ENCODE measurements around the gene UHRF2. TPM values are rescaled to one million over a fixed set of nuclear protein-coding genes. Genes with fewer than 3 reads are reported as not detected.

UHRF2 gene
- total RNA-seq, 2 donors from 2014 or later, result 98.7 to 99.6 TPM

DNA sequence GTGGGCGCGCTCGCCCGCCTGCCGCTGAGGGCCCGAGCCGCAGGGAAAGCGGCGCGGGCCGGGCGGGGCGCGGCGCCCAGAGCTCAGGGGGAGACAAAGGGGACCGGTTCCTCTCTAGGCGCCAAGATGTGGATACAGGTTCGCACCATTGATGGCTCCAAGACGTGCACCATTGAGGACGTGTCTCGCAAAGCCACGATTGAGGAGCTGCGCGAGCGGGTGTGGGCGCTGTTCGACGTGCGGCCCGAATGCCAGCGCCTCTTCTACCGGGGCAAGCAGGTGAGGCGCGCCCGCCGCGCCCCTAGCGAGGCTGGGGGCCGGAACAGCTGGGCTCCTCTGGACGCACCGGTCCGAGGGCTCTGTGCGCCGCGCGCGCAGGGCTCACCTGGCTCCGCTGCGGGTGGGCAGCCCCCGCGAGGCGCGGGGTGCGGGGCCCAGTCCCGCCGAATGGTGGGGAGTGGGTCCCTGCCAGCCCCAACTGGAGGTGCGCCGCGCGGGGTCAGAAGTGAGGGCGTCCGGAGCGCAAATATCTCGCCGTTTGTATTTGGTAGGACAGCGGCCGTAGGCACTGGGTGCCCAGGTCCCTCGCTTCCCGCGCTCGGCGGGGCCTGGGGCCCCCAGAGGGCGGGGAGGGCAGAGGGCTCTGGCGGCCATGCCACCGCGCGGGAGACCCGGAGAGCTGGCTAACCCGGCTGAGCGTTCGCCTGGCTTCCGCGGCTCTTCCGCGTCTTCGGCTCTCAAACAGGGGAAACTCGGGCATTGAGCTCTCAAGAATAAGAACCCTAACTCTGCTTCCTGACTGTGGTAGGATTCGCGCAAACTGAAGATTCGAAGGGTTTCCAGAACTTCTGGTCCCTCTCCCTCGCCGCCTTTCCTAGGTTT, 607 bp downstream of the UHRF2 start:
- Mint-ChIP-seq H3K36me3 (ENCODE audit: low read depth) (peaks cover 45% of the 10 kb centered on the region), H3K27ac (peak overlapping the region; percentile 90), H3K27me3 (no peaks in the 10 kb centered on the region), H3K4me1 (peaks cover 21% of the 10 kb centered on the region), H3K4me3 (peak overlapping the region; percentile 99), H3K9me3 (no peaks in the 10 kb centered on the region)
- peak; percentile 10 for ATAC-seq (replicated peaks)

GRCh38 chr9:6414247-6414641, 1.2 kb downstream of the UHRF2 start:
- Mint-ChIP-seq H3K27ac (peak overlapping the region; percentile 90), H3K4me1 (peaks cover 26% of the 10 kb centered on the region), H3K36me3 (ENCODE audit: low read depth) (peaks cover 51% of the 10 kb centered on the region)

GRCh38 chr9:6415266-6415665, 2.3 kb downstream of the UHRF2 start:
- peak; percentile 19 for ATAC-seq (replicated peaks)
- Mint-ChIP-seq H3K4me3 (peak overlapping the region; percentile 99), H3K36me3 (ENCODE audit: low read depth) (peaks cover 57% of the 10 kb centered on the region), H3K9me3 (no peaks in the 10 kb centered on the region), H3K4me1 (peaks cover 26% of the 10 kb centered on the region), H3K27ac (peak overlapping the region; percentile 90), H3K27me3 (no peaks in the 10 kb centered on the region)

More at GRCh38 chr9:6414247-6414641, 1.2 kb downstream of the UHRF2 start:
- no peaks in the 10 kb centered on the region for H3K27me3 Mint-ChIP-seq
- peak overlapping the region; percentile 99 for H3K4me3 Mint-ChIP-seq
- no peaks in the 10 kb centered on the region for H3K9me3 Mint-ChIP-seq
- ATAC-seq (replicated peaks), result no peak

DNA sequence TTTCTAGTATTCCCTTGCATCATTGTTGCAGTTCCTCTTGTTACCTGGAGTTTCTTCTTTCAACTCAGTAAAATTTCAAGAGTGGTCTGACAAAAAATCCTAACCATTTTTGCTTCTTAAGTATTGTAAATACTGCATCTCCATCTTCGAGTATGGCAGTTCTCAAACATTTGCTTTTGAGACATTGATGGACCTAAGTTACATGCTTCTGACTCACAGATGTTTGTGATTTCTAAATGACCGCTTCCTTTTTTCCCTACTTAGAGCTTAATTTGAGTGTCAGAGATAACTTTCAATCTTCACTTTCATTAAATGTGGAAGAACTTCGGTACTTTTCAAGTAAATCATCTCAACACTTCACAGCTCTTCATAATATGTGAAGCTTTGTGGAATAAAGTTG, 4.2 kb downstream of the UHRF2 start:
- Mint-ChIP-seq H3K9me3 (no peaks in the 10 kb centered on the region), H3K4me1 (peaks cover 29% of the 10 kb centered on the region), H3K4me3 (peak overlapping the region; percentile 99), H3K36me3 (ENCODE audit: low read depth) (peaks cover 76% of the 10 kb centered on the region), H3K27ac (peak overlapping the region; percentile 75), H3K27me3 (no peaks in the 10 kb centered on the region)
- no peak for ATAC-seq (replicated peaks)

DNA sequence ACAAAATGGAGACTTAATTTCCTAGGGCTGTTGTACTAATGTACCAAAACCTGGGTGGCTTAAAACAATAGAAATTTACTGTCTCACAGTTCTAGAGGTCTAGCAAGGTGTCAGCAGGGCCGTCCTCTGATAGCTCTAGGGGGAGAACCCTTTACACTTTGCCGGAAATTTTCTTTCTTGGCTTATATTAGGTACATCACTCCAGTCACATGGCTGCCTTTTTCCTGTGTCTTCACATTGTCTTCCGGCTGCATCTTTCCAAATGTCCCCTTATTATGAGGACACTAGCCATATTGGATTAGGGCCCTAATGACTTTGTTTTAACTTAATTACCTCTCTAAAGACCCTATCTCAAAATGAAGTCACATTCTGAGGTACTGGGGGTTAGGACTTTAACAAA, 5.8 kb downstream of the UHRF2 start:
- H3K36me3 Mint-ChIP-seq (ENCODE audit: low read depth), result peaks cover 89% of the 10 kb centered on the region
- H3K4me3 Mint-ChIP-seq, result peak overlapping the region; percentile 99
- H3K27ac Mint-ChIP-seq, result peak overlapping the region; percentile 75
- H3K9me3 Mint-ChIP-seq, result no peaks in the 10 kb centered on the region
- no peaks in the 10 kb centered on the region for H3K27me3 Mint-ChIP-seq
- peaks cover 32% of the 10 kb centered on the region for H3K4me1 Mint-ChIP-seq
- no peak for ATAC-seq (replicated peaks)

GRCh38 chr9:6424940-6425339, 11.9 kb downstream of the UHRF2 start:
- Mint-ChIP-seq H3K4me1 (peaks cover 25% of the 10 kb centered on the region), H3K27ac (no peak overlapping the region), H3K4me3 (no peak overlapping the region), H3K9me3 (no peaks in the 10 kb centered on the region), H3K27me3 (no peaks in the 10 kb centered on the region), H3K36me3 (ENCODE audit: low read depth) (peaks cover 86% of the 10 kb centered on the region)
- no peak for ATAC-seq (replicated peaks)

DNA sequence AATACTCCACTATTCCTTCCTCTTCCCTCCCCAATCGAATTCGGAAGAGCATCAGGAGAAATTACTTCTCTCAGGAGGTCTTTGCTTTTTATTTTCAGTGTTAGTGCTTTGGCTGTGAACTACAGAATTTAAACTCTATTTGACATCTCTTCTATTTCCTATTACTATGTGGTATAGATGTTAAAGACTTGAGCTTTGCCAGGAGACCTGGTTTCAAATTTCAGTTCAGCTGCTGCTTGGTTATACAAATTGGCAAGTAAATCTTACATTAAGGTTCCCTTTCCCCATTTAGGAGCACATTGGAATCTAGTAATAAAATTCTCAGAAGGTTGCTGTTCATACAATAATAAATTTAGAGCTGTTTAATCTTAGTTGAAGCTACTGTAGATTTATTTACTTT, 13.1 kb downstream of the UHRF2 start:
- Mint-ChIP-seq H3K4me1 (peaks cover 34% of the 10 kb centered on the region), H3K27me3 (no peaks in the 10 kb centered on the region), H3K27ac (no peak overlapping the region), H3K36me3 (ENCODE audit: low read depth) (peaks cover 83% of the 10 kb centered on the region), H3K4me3 (no peak overlapping the region), H3K9me3 (no peaks in the 10 kb centered on the region)
- ATAC-seq (replicated peaks), result no peak

DNA sequence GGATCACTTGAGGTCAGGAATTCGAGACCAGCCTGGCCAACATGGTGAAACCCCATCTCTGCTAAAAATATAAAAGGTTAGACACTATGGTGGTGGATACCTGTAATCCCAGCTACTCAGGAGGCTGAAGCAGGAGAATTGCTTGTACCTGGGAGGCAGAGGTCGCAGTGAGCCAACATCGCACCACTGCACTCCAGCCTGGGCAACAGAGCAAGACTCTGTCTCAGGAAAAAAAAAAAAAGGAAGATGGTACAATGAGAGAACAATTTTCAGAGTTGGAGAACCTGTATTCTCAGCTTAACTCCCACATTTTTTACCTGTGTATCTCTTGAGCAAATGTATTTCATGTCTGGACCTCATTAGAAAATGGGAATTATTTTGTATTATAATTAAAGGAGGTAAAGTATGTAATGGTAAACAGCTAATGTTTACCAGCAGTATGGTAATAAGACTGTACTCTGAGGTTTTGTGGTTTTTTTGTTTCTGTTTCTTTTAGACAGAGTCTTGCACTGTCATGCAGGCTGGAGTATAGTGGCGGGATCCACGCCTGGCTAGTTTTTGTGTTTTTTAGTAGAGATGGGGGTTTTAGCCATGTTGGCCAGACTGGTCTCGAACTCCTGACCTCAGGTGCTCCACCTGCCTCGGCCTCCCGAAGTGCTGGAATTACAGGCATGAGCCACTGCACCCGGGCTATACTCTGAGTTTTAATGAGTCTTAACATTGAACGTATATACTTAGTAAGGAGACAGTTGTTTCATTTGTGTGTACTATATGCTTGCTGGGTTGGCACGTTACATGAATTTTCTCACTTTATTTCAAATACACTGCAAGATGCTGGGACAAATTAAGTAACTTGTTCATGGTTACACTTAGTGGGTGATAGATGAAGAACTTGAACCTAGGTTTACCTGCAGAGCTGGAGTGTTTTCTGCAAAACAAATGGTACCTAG, 16.2 kb downstream of the UHRF2 start:
- Mint-ChIP-seq H3K4me1 (peaks cover 42% of the 10 kb centered on the region), H3K27ac (peak overlapping the region; percentile 69), H3K27me3 (no peaks in the 10 kb centered on the region), H3K4me3 (peak overlapping the region; percentile 63), H3K36me3 (ENCODE audit: low read depth) (peaks cover 73% of the 10 kb centered on the region), H3K9me3 (no peaks in the 10 kb centered on the region)
- ATAC-seq (replicated peaks), result peak; percentile 85

- Mint-ChIP-seq H3K27ac (peak overlapping the region; percentile 87), H3K4me3 (peak overlapping the region; percentile 51), H3K27me3 (no peaks in the 10 kb centered on the region), H3K36me3 (ENCODE audit: low read depth) (peaks cover 73% of the 10 kb centered on the region), H3K9me3 (no peaks in the 10 kb centered on the region), H3K4me1 (peaks cover 40% of the 10 kb centered on the region)
- ATAC-seq (replicated peaks), result no peak
These were observed 18.0 kb downstream of the UHRF2 start for GRCh38 chr9:6431038-6431437.

GRCh38 chr9:6433410-6433809, 20.4 kb downstream of the UHRF2 start:
- ATAC-seq (replicated peaks), result peak; percentile 51
- Mint-ChIP-seq H3K4me1 (peaks cover 44% of the 10 kb centered on the region), H3K36me3 (ENCODE audit: low read depth) (peaks cover 75% of the 10 kb centered on the region), H3K9me3 (no peaks in the 10 kb centered on the region), H3K4me3 (peak overlapping the region; percentile 59), H3K27ac (peak overlapping the region; percentile 96), H3K27me3 (no peaks in the 10 kb centered on the region)

GRCh38 chr9:6439051-6439703, 26.2 kb downstream of the UHRF2 start:
- Mint-ChIP-seq H3K27ac (no peak overlapping the region), H3K36me3 (ENCODE audit: low read depth) (peaks cover 81% of the 10 kb centered on the region), H3K27me3 (no peaks in the 10 kb centered on the region), H3K4me1 (peaks cover 29% of the 10 kb centered on the region), H3K9me3 (no peaks in the 10 kb centered on the region), H3K4me3 (no peak overlapping the region)
- ATAC-seq (replicated peaks), result no peak

DNA sequence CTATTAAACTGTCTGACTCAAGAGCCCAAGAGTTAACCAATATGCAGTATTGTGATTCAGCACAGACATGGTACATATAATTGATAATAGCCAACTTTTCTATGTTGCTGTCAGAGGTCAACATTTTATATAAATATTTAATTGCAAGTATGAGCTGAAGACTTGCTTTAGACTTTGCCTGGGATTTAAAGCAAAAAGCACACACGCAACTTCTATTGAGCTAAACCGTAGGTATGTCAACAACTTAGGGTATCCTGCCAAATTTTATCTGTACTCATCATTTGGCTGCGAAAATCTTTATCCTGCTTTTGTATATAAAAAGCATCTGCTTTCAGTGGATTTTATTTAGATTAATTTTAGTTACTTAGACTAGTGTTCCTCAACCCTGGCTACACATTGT, 27.4 kb downstream of the UHRF2 start:
- ATAC-seq (replicated peaks), result no peak
- Mint-ChIP-seq H3K27ac (no peak overlapping the region), H3K36me3 (ENCODE audit: low read depth) (peaks cover 78% of the 10 kb centered on the region), H3K4me1 (peaks cover 31% of the 10 kb centered on the region), H3K27me3 (no peaks in the 10 kb centered on the region), H3K9me3 (no peaks in the 10 kb centered on the region), H3K4me3 (no peak overlapping the region)

- Mint-ChIP-seq H3K36me3 (ENCODE audit: low read depth) (peaks cover 80% of the 10 kb centered on the region), H3K27me3 (no peaks in the 10 kb centered on the region), H3K27ac (no peak overlapping the region), H3K4me3 (no peak overlapping the region), H3K9me3 (no peaks in the 10 kb centered on the region), H3K4me1 (peaks cover 28% of the 10 kb centered on the region)
- no peak for ATAC-seq (replicated peaks)
These were observed 28.3 kb downstream of the UHRF2 start for GRCh38 chr9:6441269-6441668.

- ATAC-seq (replicated peaks), result no peak
- Mint-ChIP-seq H3K9me3 (no peaks in the 10 kb centered on the region), H3K27ac (no peak overlapping the region), H3K4me3 (no peak overlapping the region), H3K27me3 (no peaks in the 10 kb centered on the region), H3K4me1 (peaks cover 32% of the 10 kb centered on the region), H3K36me3 (ENCODE audit: low read depth) (peaks cover 58% of the 10 kb centered on the region)
These were observed 30.7 kb downstream of the UHRF2 start for GRCh38 chr9:6443661-6444060.

All from activated T-helper 17 cell treated with anti-CD3 and anti-CD28 coated beads, Interleukin-2, amount 50 U/mL, for 72 hours (primary cell).